Endothelial cell of umbilical vein (primary cell): ENCODE measurements around the gene SLC6A1. TPM values are rescaled to one million over a fixed set of nuclear protein-coding genes. Genes with fewer than 3 reads are reported as not detected.

ENCODE experiments used
- BruUV-seq: library from RNA; stranded (reverse); fragments of 400-500 nt; replicated peaks from 2 replicates; lab custom pipeline; 2021; lab: Mats Ljungman, UMichigan
- CTCF ChIA-PET: fragments of 300-600, 350-600 bp; sonication (Branson Sonifier 250); formaldehyde crosslinking; loops from one replicate; lab custom pipeline; 2021; ENCODE audit warnings: antibody characterized with exemption, inconsistent platforms; lab: Charles Lee
- POLR2A ChIA-PET: fragments of 300-600, 350-600 bp; sonication (Branson Sonifier 250); formaldehyde crosslinking; loops from one replicate; lab custom pipeline; 2021; ENCODE audit warnings: antibody characterized with exemption, inconsistent platforms; lab: Charles Lee
- DNase-seq: peaks from one replicate; pipeline ENCODE4 v3.0.0-alpha.2; 2011; ENCODE audit warnings: low read depth, low spot score
- FAIRE-seq: peaks from 2 replicates; lab custom pipeline; 2011; peaks lifted over from hg19 to GRCh38; lab: Jason Lieb, UNC
- H2AFZ ChIP-seq: 2 replicates; pipeline ENCODE4 v1.6.0; 2012; ENCODE audit warnings: low read depth, low read length, control low read depth, inconsistent platforms
- H3K27ac ChIP-seq: 2 replicates; pipeline ENCODE4 v1.5.1; 2011; ENCODE audit warnings: low read depth, mild to moderate bottlenecking, control low read depth, low read length, moderate library complexity; ENCODE audit not compliant: insufficient read depth
- H3K27me3 ChIP-seq, 2 experiments: 2 replicates each; pipeline versions ENCODE4 v1.6.0 to v1.6.1; 2011; ENCODE audit warnings: low read length in 2 of 2, mixed read lengths in 1 of 2; ENCODE audit not compliant: control insufficient read depth in 2 of 2, insufficient read depth in 2 of 2
- H3K36me3 ChIP-seq, 2 experiments: 2 replicates in 1 of 2; 3 replicates in 1 of 2; pipeline ENCODE4 v1.5.1; 2011; ENCODE audit warnings: low read length in 2 of 2, mild to moderate bottlenecking in 1 of 2, moderate library complexity in 1 of 2; ENCODE audit not compliant: control insufficient read depth in 2 of 2, insufficient read depth in 2 of 2; ENCODE audit errors: extremely low read depth in 1 of 2
- H3K4me1 ChIP-seq: 3 replicates; pipeline ENCODE4 v1.5.1; 2011; ENCODE audit warnings: mild to moderate bottlenecking, low read length; ENCODE audit not compliant: control insufficient read depth, insufficient read depth; ENCODE audit errors: extremely low read depth
- H3K4me2 ChIP-seq: 2 replicates; pipeline ENCODE4 v1.6.1; 2011; ENCODE audit warnings: low read length, control low read depth, mixed read lengths; ENCODE audit not compliant: insufficient read depth
- H3K4me3 ChIP-seq, 3 experiments: fragments of 200-600 bp in 1 of 3; sonication (generic), shearing (Covaris generic) in 1 of 3; replicated peaks in 1 of 3; 2 replicates each; pipeline ENCODE4 v1.5.1; 2011 to 2016; ENCODE audit warnings: control low read depth in 3 of 3, low read length in 3 of 3, mild to moderate bottlenecking in 2 of 3, inconsistent platforms in 1 of 3, low read depth in 1 of 3, moderate library complexity in 1 of 3; ENCODE audit not compliant: insufficient read depth in 1 of 3
- H3K79me2 ChIP-seq: 2 replicates; pipeline ENCODE4 v1.6.0; 2012; ENCODE audit warnings: low read length, inconsistent platforms; ENCODE audit not compliant: control insufficient read depth, insufficient read depth
- H3K9ac ChIP-seq: replicated peaks from 2 replicates; pipeline ENCODE3; 2011; ENCODE audit warnings: low read length, control low read depth; ENCODE audit not compliant: insufficient read depth; ENCODE audit errors: extremely low read depth
- H3K9me1 ChIP-seq: replicated peaks from 3 replicates; pipeline ENCODE4 v1.6.0; 2011; ENCODE audit warnings: mild to moderate bottlenecking, low read length; ENCODE audit not compliant: control insufficient read depth, insufficient read depth; ENCODE audit errors: extremely low read depth
- H3K9me3 ChIP-seq: replicated peaks from 2 replicates; pipeline ENCODE4 v1.5.1; 2012; ENCODE audit warnings: low read length, inconsistent platforms; ENCODE audit not compliant: control insufficient read depth, insufficient read depth
- H4K20me1 ChIP-seq: replicated peaks from 2 replicates; pipeline ENCODE3; 2011; ENCODE audit warnings: mild to moderate bottlenecking, low read length; ENCODE audit not compliant: control insufficient read depth, insufficient read depth; ENCODE audit errors: extremely low read depth
- CTCF ChIP-seq, 2 donors: IDR thresholded peaks; 1 replicate in 1 of 2; 2 replicates in 1 of 2; pipeline ENCODE4 v1.5.1; 2011; ENCODE audit warnings: low read length in 2 of 2, mild to moderate bottlenecking in 2 of 2, moderate library complexity in 2 of 2, control low read depth in 1 of 2, inconsistent platforms in 1 of 2, low read depth in 1 of 2; ENCODE audit not compliant: insufficient read depth in 1 of 2; ENCODE audit errors: extremely low read depth in 1 of 2
- FOS ChIP-seq: IDR thresholded peaks from 2 replicates; pipeline ENCODE4 v1.6.1; 2011; ENCODE audit warnings: mild to moderate bottlenecking, low read length, moderate library complexity, borderline replicate concordance; ENCODE audit not compliant: insufficient read depth
- GATA2 ChIP-seq: IDR thresholded peaks from 2 replicates; pipeline ENCODE4 v1.7.0; 2011; ENCODE audit warnings: low read depth, mild to moderate bottlenecking, moderate library complexity, mixed read lengths, low read length; ENCODE audit not compliant: insufficient read length, insufficient read depth
- JUN ChIP-seq: IDR thresholded peaks from 2 replicates; pipeline ENCODE4 v1.6.1; 2011; ENCODE audit warnings: borderline replicate concordance, low read depth; ENCODE audit not compliant: insufficient read length, insufficient read depth
- MAX ChIP-seq: IDR thresholded peaks from 2 replicates; pipeline ENCODE4 v1.6.1; 2011; ENCODE audit not compliant: insufficient read depth, insufficient read length
- POLR2AphosphoS5 ChIP-seq: IDR thresholded peaks from 2 replicates; pipeline ENCODE4 v1.6.1; 2012; ENCODE audit warnings: low read depth, mild to moderate bottlenecking, control low read depth, low read length, moderate library complexity; ENCODE audit not compliant: insufficient read depth
- dilution Hi-C: fragments of 300-500 bp; cut with MboI; formaldehyde crosslinking; loops from one replicate; pipeline ENCODE4 v1.15.0; 2019; ENCODE audit warnings: low sequenced_read_pairs; ENCODE audit not compliant: extremely low pct_ligation_motif_present
- intact Hi-C: fragments of 100-400 bp; cut with micrococcal nuclease; formaldehyde crosslinking; loops from one replicate; pipeline ENCODE4 v1.10.0; 2022
- polyA plus RNA-seq, 4 experiments: library from polyadenylated mRNA; depleted of rRNA in 3 of 4; stranded (reverse) in 3 of 4; unstranded in 1 of 4; fragments of >200 nt; gene quantifications; 2 replicates each; pipeline versions ENCODE4 v1.2.1 to v1.2.3, GENCODE V29; 2011 to 2012; ENCODE audit warnings: missing spikeins in 1 of 4
- total RNA-seq: library from RNA; stranded (reverse); gene quantifications from 2 replicates; pipeline ENCODE4 v1.2.3, GENCODE V29; 2021

SLC6A1 gene
- total and polyA plus RNA-seq, 2 donors (not counting 3 experiments of a cell fraction or from before 2014, with no cell fraction given) = not detected

GRCh38 chr3:11078826-11079515 is 86.4 kb downstream of the SLC6A1 start:
- dilution Hi-C loops = no loop called here
- DNase-seq (no peak), FAIRE-seq (no peak)

More at GRCh38 chr3:11078826-11079515, 86.4 kb downstream of the SLC6A1 start:
- intact Hi-C loops = no loop called here
- Histone ChIP-seq H3K9me3 (no peaks in the 10 kb centered on the region), H2AFZ (no peak overlapping the region), H3K27ac (no peak overlapping the region), H4K20me1 (no peaks in the 10 kb centered on the region), H3K4me1 (no peaks in the 10 kb centered on the region), H3K4me3 (no peak overlapping the region), H3K9ac (no peak overlapping the region), H3K79me2 (no peaks in the 10 kb centered on the region), H3K27me3 (peaks cover 2 to 3% of the 10 kb centered on the region in 2 experiments), H3K36me3 (no peaks in the 10 kb centered on the region), H3K9me1 (no peaks in the 10 kb centered on the region), H3K4me2 (no peak overlapping the region)
- POLR2A ChIA-PET = no interaction called here
- TF ChIP-seq FOS (no peak), GATA2 (no peak), CTCF (IDR thresholded peaks at IDR 0.05; ENCODE audit: extremely low read depth in 1 of 2, insufficient read depth in 1 of 2, low read depth in 1 of 2, low read length in 2 of 2) (no peak), MAX (no peak), JUN (no peak), POLR2AphosphoS5 (no peak)
- CTCF ChIA-PET = no interaction called here
- no TSS peak for BruUV-seq
